Ascending aorta (tissue), 2 donors: Measurements from ENCODE around the gene SPEF1. TPM values are rescaled to one million over a fixed set of nuclear protein-coding genes. Genes with fewer than 3 reads are reported as not detected.

Source experiments
- DNase-seq, 2 donors: peaks; one replicate each; pipeline ENCODE4 v3.0.0-alpha.2; 2019; ENCODE audit warnings: low spot score in 2 of 2
- H3K27ac ChIP-seq, 2 donors: fragments of 200-600 bp; sonication (generic); one replicate each; pipeline ENCODE4 v1.5.1; 2016 to 2017; ENCODE audit warnings: mild to moderate bottlenecking in 1 of 2
- H3K27me3 ChIP-seq: fragments of 200-600 bp; sonication (generic); one replicate; pipeline ENCODE4 v1.5.1; 2017
- H3K36me3 ChIP-seq, 2 donors: fragments of 200-600 bp; sonication (generic); one replicate each; pipeline ENCODE4 v1.5.1; 2016
- H3K4me1 ChIP-seq, 2 donors: fragments of 200-600 bp; sonication (generic); one replicate each; pipeline ENCODE4 v1.5.1; 2016 to 2017; ENCODE audit warnings: mild to moderate bottlenecking in 1 of 2
- H3K4me3 ChIP-seq, 2 donors: fragments of 200-600 bp; sonication (generic); one replicate each; pipeline ENCODE4 v1.5.1; 2016 to 2017; ENCODE audit warnings: mild to moderate bottlenecking in 1 of 2
- H3K9me3 ChIP-seq, 2 donors: fragments of 200-600 bp; sonication (generic); one replicate each; pipeline ENCODE4 v1.5.1; 2016
- intact Hi-C: fragments of 100-400 bp; cut with DNase I; formaldehyde crosslinking; loops from one replicate; pipeline ENCODE4 v1.15.1; 2023
- total RNA-seq: library from RNA; depleted of rRNA; stranded (reverse); fragments of >200 nt; gene quantifications from one replicate; pipeline ENCODE4 v1.1.0, GENCODE V29; 2016
- TF ChIP-seq, protein P1 (sequence below), 3 experiments: fragments of 200-600 bp in 2 of 3; fragments of 450-650 bp in 1 of 3; sonication (generic) in 2 of 3; IDR thresholded peaks; one replicate each; pipeline ENCODE4 v1.5.1; 2016 to 2019; ENCODE audit warnings: antibody characterized with exemption in 3 of 3, mild to moderate bottlenecking in 1 of 3, moderate library complexity in 1 of 3

The SPEF1 gene
- total RNA-seq, 1 donor from 2014 or later = not detected

DNA sequence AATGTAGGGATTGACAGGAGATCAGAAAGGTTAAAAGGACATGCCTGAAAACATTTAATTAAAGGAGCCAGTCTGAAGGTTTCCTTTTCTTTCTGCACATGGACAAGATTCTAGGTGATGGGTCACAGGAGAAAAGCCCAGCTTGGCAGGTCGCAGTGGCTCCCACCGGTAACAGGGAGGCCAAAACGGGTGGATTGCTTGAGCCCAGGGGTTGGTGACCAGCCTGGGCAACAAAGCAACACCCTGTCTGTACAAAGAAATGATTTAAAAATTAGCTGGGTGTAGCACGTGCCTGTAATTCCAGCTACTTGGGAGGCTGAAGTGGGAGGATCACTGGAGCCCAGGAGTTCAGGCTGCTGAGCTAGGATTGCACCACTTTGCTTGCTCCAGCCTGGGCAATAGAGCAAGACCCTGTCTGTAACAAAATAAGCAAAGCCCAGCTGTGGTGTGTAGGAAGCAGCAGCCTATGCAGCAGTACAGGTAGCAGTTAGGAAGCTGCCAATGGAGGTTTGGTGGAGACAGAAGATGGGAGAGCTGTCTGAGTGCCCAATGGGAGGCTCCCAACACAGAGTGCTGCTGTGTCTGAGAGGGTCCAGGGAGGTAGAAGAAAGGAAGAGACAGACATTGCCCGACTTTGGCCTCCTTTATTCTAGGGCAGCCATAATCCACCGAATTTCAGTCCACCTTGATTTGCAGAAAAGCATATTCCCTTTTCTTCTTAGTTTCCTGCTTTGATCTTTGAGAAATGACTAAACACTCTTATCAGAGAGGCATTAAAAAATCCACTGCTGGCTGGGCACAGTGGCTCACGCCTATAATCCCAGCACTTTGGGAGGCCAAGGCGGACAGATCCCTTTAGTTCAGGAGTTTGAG is 32.0 kb upstream of the SPEF1 start:
- peaks cover 9 to 21% of the 10 kb centered on the region in 2 donors for H3K4me1 ChIP-seq

DNA sequence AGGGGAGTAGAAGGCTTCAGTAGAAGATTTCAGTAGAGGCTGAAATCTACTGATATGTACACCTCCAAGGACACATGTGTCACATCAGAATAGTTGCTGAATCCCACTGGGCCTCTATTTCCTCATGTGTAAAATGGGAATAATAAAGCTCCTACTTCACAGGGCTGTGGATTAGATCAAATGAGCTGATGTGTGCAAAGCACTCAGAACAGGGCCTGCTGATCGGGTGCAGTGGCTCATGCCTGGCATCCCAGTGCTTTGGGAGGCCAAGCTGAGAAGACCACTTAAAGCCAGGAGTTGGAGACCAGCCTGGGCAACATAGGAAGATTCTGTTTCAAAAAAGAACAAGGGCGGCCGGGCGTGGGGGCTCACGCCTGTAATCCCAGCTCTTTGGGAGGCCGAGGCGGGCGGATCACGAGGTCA is 31.0 kb upstream of the SPEF1 start:
- TF ChIP-seq, protein P1, sequence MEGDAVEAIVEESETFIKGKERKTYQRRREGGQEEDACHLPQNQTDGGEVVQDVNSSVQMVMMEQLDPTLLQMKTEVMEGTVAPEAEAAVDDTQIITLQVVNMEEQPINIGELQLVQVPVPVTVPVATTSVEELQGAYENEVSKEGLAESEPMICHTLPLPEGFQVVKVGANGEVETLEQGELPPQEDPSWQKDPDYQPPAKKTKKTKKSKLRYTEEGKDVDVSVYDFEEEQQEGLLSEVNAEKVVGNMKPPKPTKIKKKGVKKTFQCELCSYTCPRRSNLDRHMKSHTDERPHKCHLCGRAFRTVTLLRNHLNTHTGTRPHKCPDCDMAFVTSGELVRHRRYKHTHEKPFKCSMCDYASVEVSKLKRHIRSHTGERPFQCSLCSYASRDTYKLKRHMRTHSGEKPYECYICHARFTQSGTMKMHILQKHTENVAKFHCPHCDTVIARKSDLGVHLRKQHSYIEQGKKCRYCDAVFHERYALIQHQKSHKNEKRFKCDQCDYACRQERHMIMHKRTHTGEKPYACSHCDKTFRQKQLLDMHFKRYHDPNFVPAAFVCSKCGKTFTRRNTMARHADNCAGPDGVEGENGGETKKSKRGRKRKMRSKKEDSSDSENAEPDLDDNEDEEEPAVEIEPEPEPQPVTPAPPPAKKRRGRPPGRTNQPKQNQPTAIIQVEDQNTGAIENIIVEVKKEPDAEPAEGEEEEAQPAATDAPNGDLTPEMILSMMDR (IDR thresholded peaks at IDR 0.05) = no peak
- Histone ChIP-seq H3K27me3 (no peaks in the 10 kb centered on the region), H3K36me3 (no peaks in the 10 kb centered on the region), H3K9me3 (no peaks in the 10 kb centered on the region), H3K27ac (peak overlapping the region; percentile 83 to 88), H3K4me3 (no peak overlapping the region), H3K4me1 (peaks cover 17 to 31% of the 10 kb centered on the region in 2 donors)
- no peak for DNase-seq
- intact Hi-C loops = loop anchor here (5.0 kb wide), 1 partner anchor 260 kb away; no protein-coding TSS in a partner anchor

More for the DNA sequence above, 32.0 kb upstream of the SPEF1 start:
- TF ChIP-seq, protein P1 (IDR thresholded peaks at IDR 0.05) = no peak
- Histone ChIP-seq H3K4me3 (no peak overlapping the region), H3K27me3 (no peaks in the 10 kb centered on the region), H3K36me3 (no peaks in the 10 kb centered on the region), H3K9me3 (no peaks in the 10 kb centered on the region), H3K27ac (peak overlapping the region; percentile 83 to 88)
- intact Hi-C loops = loop anchor here (5.0 kb wide), 1 partner anchor 259 kb away; no protein-coding TSS in a partner anchor
- no peak for DNase-seq

DNA sequence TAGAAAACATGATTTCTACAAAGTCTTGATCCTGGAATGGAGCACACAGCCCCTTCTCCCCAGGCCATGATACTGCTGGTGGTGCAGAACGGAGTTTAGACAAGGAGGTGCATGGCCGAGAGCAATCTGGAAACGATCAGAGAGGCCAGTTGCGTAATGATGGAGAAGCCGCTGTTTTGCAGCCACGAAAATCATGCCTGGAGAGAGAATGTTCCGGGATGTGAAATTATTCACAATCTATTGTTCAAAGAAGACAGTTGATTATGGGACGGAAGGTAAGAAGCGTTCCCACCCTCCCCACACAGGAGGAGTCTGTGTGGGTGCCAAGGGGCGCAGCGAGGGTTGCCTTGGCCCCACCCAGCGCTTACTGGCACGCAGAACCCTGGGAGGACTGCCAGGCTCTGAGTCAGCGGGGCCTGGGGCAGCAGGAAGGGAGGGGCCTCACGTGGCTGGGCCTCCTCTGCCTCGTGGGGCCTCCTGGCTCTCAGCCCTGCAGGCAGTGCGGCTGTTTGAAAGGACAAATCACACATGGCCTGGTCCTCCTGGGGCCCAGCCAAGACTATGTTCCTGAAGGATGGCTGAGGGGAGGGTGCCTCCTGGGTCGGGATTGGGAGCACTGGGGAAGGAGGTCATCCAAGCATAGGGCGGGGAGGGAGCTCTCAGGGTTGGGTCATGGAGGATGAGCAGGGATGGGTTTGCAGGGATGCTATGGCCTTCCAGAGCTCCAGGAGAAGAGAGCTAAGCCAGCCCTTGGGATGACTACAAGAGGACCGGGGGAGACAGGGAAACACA is 30.4 kb upstream of the SPEF1 start:
- peak; percentile 95 to 99 for DNase-seq
- H3K9me3 ChIP-seq = no peaks in the 10 kb centered on the region
- TF ChIP-seq, protein P1 (IDR thresholded peaks at IDR 0.05) = no peak
- no peaks in the 10 kb centered on the region for H3K27me3 ChIP-seq
- peaks cover 23 to 37% of the 10 kb centered on the region in 2 donors for H3K4me1 ChIP-seq
- intact Hi-C loops = loop anchor here (1.0 to 5.0 kb wide), 2 partner anchors 9 to 261 kb away; partner anchors contain the start of gene AP5S1
- peak overlapping the region; percentile 83 to 88 for H3K27ac ChIP-seq
- peak overlapping the region; percentile 44 to 59 for H3K4me3 ChIP-seq
- H3K36me3 ChIP-seq = no peaks in the 10 kb centered on the region

DNA sequence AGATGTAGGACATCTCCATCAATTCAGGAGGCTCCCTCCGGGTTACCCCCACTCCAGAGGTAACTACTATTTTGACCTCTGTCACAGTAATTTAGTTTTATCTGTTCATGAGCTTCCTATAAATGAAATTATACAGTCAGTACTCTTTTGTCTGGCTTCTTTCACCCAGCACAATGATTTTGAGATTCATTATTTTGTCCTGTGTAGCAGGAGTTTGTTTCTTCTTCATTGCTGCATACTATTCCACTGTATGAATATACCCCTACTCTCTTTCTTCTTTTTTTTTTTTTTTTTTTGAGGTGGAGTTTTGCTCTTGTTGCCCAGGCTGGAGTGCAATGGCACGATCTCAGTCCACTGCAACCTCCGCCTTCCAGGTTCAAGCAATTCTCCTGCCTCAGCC is 27.3 kb upstream of the SPEF1 start:
- peaks cover 25 to 46% of the 10 kb centered on the region in 2 donors for H3K4me1 ChIP-seq
- H3K4me3 ChIP-seq = peak overlapping the region in 1 of 2 donors; percentile 5
- intact Hi-C loops = loop anchor here (1.0 kb wide), 1 partner anchor 12 kb away; the partner anchor contains the start of gene CDC25B
- H3K27ac ChIP-seq = peak overlapping the region; percentile 94 to 97
- H3K27me3 ChIP-seq = no peaks in the 10 kb centered on the region
- TF ChIP-seq, protein P1 (IDR thresholded peaks at IDR 0.05) = no peak
- DNase-seq = no peak
- peaks cover 15 to 19% of the 10 kb centered on the region in 2 donors for H3K36me3 ChIP-seq
- peaks cover 0 to 3% of the 10 kb centered on the region in 2 donors for H3K9me3 ChIP-seq

DNA sequence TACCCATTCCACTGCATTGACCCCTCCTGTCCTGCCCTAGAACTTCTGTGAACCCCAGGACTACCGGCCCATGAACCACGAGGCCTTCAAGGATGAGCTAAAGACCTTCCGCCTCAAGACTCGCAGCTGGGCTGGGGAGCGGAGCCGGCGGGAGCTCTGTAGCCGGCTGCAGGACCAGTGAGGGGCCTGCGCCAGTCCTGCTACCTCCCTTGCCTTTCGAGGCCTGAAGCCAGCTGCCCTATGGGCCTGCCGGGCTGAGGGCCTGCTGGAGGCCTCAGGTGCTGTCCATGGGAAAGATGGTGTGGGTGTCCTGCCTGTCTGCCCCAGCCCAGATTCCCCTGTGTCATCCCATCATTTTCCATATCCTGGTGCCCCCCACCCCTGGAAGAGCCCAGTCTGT is 23.5 kb upstream of the SPEF1 start:
- peaks cover 49 to 52% of the 10 kb centered on the region in 2 donors for H3K36me3 ChIP-seq
- H3K9me3 ChIP-seq = peaks cover 0 to 3% of the 10 kb centered on the region in 2 donors
- TF ChIP-seq, protein P1 (IDR thresholded peaks at IDR 0.05) = no peak
- no peak for DNase-seq
- H3K27ac ChIP-seq = peak overlapping the region; percentile 94 to 97
- no peak overlapping the region for H3K4me3 ChIP-seq
- peaks cover 18 to 29% of the 10 kb centered on the region in 2 donors for H3K4me1 ChIP-seq
- intact Hi-C loops = no loop called here
- no peaks in the 10 kb centered on the region for H3K27me3 ChIP-seq
